Measurements from ENCODE around the gene IFRD2.
"Not testable (repeated sequence)": the region's sequence is repeated elsewhere in the genome, so short reads cannot be mapped to it uniquely, and the experiment has no call there.

Gene IFRD2

DNA sequence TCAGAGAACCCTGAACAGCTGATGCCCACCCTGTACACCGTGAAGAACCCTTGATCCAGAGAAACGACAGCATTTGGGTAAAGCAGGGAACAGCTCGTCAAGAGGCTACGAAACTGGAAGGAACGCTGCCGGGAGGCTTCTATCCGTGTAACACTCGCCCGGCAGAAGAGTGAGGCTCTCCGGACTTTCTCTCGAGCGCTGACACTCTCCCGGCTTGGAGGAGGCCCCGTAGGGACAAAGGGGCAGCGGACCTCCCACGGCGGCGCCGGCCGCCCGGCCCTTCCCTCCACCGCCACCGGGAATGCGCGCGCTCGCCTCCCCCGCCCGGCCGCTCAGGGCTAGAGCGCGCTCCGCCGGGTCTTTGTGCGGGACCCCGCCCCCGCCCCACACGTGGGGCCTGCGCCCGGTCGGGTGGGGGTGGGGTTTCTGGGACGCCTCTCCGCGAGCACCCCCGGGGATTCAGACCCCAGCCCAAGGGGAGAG, 28.7 kb upstream of the IFRD2 start:
- peak overlapping the region; percentile 89 for H3K9ac ChIP-seq (ENCODE audit: low read depth, low read length)
- peaks cover 9% of the 10 kb centered on the region for H3K36me3 ChIP-seq (ENCODE audit: insufficient read depth, low read length)
- no peaks in the 10 kb centered on the region for H3K9me3 ChIP-seq (ENCODE audit: control insufficient read depth, insufficient read depth, low read length)
- H3K4me1 ChIP-seq (ENCODE audit: insufficient read depth, low read length) = peaks cover 36% of the 10 kb centered on the region; the same call in 1 of the 2 replicates

DNA sequence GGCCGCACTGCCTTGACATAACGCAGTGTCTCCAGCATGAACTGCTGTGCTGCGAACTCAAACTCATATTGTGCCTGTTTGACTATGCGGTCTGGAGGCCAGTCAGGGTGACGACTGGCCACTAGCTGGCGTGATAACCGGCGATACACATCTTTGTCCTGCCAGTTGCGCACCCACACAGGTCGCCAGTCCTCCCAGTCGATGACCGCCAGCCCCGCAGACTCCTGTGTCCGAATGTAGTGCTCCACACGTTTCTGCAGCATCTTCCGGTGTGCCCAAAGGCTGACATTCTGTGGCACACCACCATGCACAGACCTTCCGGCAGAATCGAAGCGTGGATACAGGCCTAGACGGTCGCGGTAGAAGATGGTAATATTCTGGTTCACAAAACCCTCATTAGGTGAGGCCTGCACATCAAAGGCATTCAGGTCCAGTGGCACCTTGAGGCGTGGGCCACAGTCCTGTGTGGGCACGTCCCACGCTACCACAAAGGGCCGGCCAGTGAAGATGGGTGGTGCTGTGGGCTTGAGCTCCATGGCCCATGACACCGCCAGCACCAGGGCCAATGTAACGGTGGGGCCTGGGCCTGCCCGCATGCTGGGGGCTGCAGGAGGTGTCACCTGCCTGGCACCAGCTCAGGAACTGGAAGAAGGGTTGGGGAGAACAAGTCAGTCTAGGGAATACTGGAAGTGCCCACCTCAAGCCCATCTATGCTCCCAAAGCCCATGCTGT, 27.8 kb upstream of the IFRD2 start:
- peaks cover 36% of the 10 kb centered on the region; the same call in 1 of the 2 replicates for H3K4me1 ChIP-seq (ENCODE audit: insufficient read depth, low read length)
- H3K36me3 ChIP-seq (ENCODE audit: insufficient read depth, low read length) = peaks cover 9% of the 10 kb centered on the region
- H3K9ac ChIP-seq (ENCODE audit: low read depth, low read length) = peak overlapping the region; percentile 89
- H3K9me3 ChIP-seq (ENCODE audit: control insufficient read depth, insufficient read depth, low read length) = no peaks in the 10 kb centered on the region

DNA sequence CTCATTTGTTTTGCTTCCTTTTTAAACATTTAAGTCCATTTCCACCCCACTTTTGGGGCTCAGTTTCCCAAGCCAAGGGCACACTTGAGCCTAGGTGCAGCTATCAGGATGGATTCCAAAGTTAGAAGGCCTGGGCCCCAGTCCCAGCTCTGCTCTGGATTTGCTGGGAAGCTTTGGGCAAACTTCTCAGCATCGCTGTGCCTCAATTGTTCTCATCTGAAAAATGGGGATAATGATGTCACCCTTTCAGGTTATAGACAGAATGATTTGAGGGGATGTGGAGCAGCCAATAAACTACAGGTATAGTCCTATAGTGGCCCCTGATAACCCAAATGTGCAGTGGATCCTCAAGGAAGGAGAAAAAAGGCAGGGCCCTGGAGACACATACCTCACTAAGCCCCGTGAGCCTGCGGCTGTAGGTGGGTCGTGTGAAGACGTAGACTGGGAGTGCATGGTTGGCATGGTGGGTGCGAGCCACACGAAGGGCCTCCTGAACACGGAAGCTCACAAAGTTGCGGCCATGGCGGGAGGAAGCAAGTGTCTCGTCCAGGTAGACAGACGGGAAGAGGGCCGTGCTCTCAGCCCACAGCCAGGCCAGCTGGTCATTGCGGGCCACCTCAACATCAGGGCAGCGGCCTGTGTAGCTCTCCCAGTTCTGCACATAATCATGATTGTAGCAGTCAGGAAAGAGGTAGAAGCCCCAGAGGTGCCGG, 27.1 kb upstream of the IFRD2 start:
- peaks cover 9% of the 10 kb centered on the region for H3K36me3 ChIP-seq (ENCODE audit: insufficient read depth, low read length)
- no peak overlapping the region for H3K9ac ChIP-seq (ENCODE audit: low read depth, low read length)
- no peaks in the 10 kb centered on the region for H3K9me3 ChIP-seq (ENCODE audit: control insufficient read depth, insufficient read depth, low read length)
- H3K4me1 ChIP-seq (ENCODE audit: insufficient read depth, low read length) = peaks cover 35% of the 10 kb centered on the region; the same call in 1 of the 2 replicates

DNA sequence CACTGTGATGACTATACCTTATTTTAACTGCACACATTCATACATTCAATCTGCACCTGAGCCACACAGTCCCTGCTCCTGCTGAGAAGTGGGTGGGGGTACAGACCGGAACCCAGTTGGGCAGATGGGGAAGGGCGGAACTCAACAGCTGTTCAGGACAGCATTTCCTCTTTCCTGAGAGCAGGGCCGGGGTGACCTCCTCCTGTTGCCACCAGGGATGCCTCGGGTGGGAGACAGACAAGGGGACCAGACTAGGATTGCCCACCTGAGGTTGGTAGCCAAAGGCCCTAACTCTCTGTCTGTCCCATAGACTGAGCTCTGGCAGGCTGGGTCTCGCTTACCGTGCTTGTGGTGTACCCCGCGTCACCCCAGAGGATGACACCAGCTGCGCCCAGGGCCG, 26.4 kb upstream of the IFRD2 start:
- H3K4me1 ChIP-seq (ENCODE audit: insufficient read depth, low read length) = peaks cover 31% of the 10 kb centered on the region; the same call in 1 of the 2 replicates
- no peak overlapping the region for H3K9ac ChIP-seq (ENCODE audit: low read depth, low read length)
- no peaks in the 10 kb centered on the region for H3K9me3 ChIP-seq (ENCODE audit: control insufficient read depth, insufficient read depth, low read length)
- peaks cover 9% of the 10 kb centered on the region for H3K36me3 ChIP-seq (ENCODE audit: insufficient read depth, low read length)

DNA sequence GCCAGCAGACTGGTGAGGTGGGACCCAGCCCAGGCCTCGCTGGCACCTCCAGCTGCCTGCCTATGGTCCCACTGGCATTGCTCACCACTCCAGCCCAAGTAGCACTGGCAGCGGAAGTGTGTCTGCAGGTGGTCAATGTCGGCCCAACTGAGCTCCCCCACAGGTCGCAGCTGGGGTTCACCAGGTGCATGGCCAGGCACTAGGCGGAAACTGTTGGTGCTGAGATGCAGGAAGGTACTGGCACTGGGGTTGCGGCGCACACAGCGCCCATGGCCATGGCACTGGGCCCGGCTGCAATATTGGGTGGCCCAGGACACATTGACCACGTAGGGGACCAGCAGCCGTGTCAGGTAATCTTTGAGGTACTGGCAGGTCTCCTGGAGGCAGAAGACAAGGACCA, 25.9 kb upstream of the IFRD2 start:
- Histone ChIP-seq H3K9ac (ENCODE audit: low read depth, low read length) (no peak overlapping the region), H3K9me3 (ENCODE audit: control insufficient read depth, insufficient read depth, low read length) (no peaks in the 10 kb centered on the region), H3K4me1 (ENCODE audit: insufficient read depth, low read length) (peaks cover 28% of the 10 kb centered on the region; the same call in 1 of the 2 replicates), H3K36me3 (ENCODE audit: insufficient read depth, low read length) (peaks cover 9% of the 10 kb centered on the region)

DNA sequence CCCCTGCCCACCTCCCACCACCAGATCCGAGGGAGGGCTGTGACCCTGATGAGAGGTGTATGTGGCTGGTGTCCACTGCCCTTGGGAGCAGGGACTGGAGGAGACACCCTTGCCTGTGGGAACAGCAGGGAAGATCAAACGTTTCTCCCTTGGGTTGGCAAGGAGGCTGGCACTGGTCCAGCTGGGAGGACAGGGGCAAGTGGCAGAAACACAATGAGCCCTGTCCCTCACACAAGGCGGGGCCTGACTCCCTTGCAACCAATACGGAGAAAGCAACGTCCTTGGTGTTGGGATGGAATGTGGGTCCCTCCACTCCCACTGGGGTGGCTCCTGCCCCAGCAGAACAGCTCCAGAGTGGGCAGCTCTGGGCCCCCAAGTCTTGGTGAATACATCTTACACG, 25.1 kb upstream of the IFRD2 start:
- Histone ChIP-seq H3K4me1 (ENCODE audit: insufficient read depth, low read length) (peaks cover 23% of the 10 kb centered on the region; the same call in 1 of the 2 replicates), H3K9me3 (ENCODE audit: control insufficient read depth, insufficient read depth, low read length) (no peaks in the 10 kb centered on the region), H3K9ac (ENCODE audit: low read depth, low read length) (no peak overlapping the region), H3K36me3 (ENCODE audit: insufficient read depth, low read length) (peaks cover 9% of the 10 kb centered on the region)

DNA sequence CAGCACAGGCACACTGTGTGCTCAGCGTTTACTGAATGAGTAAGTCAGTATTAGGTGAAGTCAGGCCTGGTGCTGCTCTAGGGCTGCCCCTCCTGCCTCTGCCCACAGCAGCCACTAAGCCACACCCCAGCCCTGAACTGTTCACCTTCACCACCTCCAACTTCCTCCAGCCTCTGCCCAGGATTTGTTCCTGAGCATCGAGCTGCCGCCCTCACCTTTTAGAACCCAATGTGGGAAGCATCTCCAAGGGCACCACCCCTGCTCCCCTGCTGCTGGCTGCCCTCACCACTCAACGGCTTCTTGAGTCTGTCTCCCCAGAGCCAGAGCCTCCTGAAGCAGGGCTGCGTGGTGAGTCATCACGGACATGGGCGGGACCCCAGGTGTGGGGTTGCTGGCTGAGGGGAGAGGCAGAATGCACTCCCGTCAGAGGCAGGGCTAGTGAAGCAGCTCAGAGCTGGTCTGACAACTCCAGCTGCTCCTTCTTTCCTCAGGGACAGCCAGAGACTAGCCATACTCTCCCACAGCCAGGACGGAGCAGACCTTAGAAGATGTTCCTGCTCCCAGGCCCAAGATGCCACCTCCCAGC, 24.5 kb upstream of the IFRD2 start:
- H3K36me3 ChIP-seq (ENCODE audit: insufficient read depth, low read length) = peaks cover 9% of the 10 kb centered on the region
- H3K4me1 ChIP-seq (ENCODE audit: insufficient read depth, low read length) = peaks cover 23% of the 10 kb centered on the region; the same call in 1 of the 2 replicates
- H3K9ac ChIP-seq (ENCODE audit: low read depth, low read length) = no peak overlapping the region
- H3K9me3 ChIP-seq (ENCODE audit: control insufficient read depth, insufficient read depth, low read length) = no peaks in the 10 kb centered on the region

DNA sequence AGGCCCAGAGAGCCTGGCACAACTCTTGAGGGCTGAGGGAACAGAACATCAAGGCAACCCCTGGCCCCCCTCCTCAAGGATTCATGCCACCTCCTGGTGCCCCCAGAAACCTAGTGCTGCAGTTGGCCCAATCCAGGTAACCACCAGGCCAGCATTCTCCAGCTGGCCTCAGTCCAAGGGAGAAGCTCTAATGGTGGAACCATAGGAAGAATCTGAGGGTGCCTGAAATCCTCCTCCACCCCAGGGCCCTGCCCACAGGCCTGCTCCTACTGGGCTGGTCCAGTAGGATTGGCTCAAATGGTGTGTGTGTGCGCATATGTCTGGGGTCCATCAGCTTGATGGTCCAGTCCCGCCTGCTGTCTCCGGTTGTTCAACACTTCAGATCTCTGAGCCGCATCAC, 22.6 kb upstream of the IFRD2 start:
- H3K4me1 ChIP-seq (ENCODE audit: insufficient read depth, low read length) = peaks cover 16% of the 10 kb centered on the region; the same call in 1 of the 2 replicates
- peaks cover 9% of the 10 kb centered on the region for H3K36me3 ChIP-seq (ENCODE audit: insufficient read depth, low read length)
- no peak overlapping the region for H3K9ac ChIP-seq (ENCODE audit: low read depth, low read length)
- no peaks in the 10 kb centered on the region; the same call in 1 of the 2 replicates for H3K9me3 ChIP-seq (ENCODE audit: control insufficient read depth, insufficient read depth, low read length)

DNA sequence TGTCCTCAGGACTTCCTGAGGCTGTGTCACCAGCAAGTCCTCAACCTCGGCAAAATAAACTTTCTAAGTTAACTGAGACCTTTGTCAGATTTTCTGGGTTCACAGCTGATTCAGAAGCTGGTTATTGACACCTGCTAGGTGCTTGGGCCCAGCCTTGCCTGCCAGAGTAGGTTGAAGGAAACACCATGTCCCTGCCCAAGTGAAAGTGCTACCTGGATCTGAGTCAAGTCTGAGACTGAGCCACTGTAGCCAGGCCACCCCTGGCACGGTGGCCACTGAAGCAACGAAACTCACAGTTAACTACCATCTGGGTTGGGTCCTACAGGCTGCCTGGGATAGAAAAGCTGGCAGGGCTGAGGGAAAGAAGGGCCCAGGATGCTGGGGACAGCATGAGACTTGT, 22.1 kb upstream of the IFRD2 start:
- peaks cover 6% of the 10 kb centered on the region; the same call in 1 of the 2 replicates for H3K36me3 ChIP-seq (ENCODE audit: insufficient read depth, low read length)
- no peak overlapping the region for H3K9ac ChIP-seq (ENCODE audit: low read depth, low read length)
- no peaks in the 10 kb centered on the region; the same call in 1 of the 2 replicates for H3K9me3 ChIP-seq (ENCODE audit: control insufficient read depth, insufficient read depth, low read length)
- H3K4me1 ChIP-seq (ENCODE audit: insufficient read depth, low read length) = peaks cover 14% of the 10 kb centered on the region; the same call in 1 of the 2 replicates

DNA sequence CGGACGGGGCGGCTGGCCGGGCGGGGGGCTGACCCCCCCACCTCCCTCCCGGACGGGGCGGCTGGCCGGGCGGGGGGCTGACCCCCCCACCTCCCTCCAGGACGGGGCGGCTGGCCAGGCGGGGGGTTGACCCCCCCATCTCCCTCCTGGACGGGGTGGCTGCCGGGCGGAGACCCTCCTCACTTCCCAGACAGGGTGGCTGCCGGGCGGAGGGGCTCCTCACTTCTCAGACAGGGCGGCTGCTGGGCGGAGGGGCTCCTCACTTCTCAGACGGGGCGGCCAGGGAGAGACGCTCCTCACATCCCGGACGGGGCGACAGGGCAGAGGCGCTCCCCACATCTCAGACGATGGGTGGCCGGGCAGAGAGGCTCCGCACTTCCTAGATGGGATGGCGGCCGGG, 19.8 kb upstream of the IFRD2 start:
- not testable (repeated sequence) for H3K4me1 ChIP-seq (ENCODE audit: insufficient read depth, low read length); H3K9ac ChIP-seq (ENCODE audit: low read depth, low read length); H3K36me3 ChIP-seq (ENCODE audit: insufficient read depth, low read length); H3K9me3 ChIP-seq (ENCODE audit: control insufficient read depth, insufficient read depth, low read length)

DNA sequence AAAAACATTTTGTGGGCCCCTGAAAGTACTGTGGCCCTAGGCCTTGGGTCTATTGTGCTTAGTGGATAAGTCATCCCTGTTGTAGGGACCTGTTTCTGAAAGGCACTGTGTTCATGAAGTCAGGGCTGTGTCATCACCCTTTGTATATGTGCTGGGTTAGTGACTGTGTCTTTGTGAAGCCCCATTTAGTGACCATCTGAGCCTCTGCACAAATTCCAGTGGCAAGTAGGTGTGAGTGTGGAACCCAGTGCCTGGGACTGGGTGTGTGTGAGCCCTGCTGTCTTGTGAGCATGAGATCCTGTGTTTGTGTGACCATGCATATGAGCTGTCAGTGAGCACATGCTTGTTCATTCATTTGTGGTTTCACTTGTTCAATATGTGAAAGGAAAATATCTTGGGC, 12.4 kb upstream of the IFRD2 start:
- peaks cover 11% of the 10 kb centered on the region for H3K4me1 ChIP-seq (ENCODE audit: insufficient read depth, low read length)
- H3K9ac ChIP-seq (ENCODE audit: low read depth, low read length) = no peak overlapping the region
- H3K9me3 ChIP-seq (ENCODE audit: control insufficient read depth, insufficient read depth, low read length) = peaks cover 5% of the 10 kb centered on the region; the same call in 1 of the 2 replicates
- no peaks in the 10 kb centered on the region for H3K36me3 ChIP-seq (ENCODE audit: insufficient read depth, low read length)

DNA sequence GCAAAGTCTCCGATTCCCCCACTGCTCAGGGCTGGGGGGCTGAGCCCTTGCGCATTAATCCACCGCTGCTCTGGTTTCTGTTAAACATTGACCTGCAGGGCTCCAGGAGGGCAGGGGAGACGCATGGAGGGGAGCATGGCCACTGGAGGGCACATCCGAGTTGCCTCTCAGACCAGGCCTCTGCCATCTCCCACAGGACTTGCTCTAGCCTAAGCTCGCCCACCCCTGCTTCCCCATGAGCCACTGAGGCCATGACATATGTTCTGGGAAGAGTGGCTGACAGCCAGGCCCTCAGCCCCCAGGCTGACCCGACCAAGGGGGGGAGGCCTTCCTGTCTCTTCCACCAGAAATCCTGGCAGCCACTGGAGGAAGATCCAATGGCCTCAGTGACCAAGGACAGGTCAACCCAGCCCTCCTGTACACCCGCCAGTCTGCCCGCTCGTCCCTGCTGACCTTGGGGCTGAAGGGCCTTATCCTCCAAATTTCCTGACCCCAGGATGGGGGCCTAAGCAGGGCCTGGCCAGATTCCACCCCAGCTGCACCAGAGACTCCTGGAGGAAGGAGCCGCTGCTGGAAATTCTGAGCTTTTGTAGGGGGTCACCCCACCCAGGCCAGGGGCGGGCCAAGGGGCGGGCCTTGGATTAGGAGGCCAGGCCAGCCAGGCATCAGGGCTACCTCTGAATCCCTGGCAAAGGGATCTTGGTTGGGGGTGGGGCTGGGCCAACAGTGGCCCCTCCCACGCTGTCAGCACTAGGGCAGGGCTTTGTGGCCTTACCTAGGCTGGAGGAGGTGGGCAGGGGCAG, 11.0 kb upstream of the IFRD2 start, which contains the start of gene HYAL1:
Gene HYAL1 (minus strand): TSS at position 562 of the 803 bp plus-strand sequence. CDS start 618 bp downstream, outside the sequence.
- peaks cover 11% of the 10 kb centered on the region for H3K4me1 ChIP-seq (ENCODE audit: insufficient read depth, low read length)
- no peaks in the 10 kb centered on the region for H3K36me3 ChIP-seq (ENCODE audit: insufficient read depth, low read length)
- H3K9me3 ChIP-seq (ENCODE audit: control insufficient read depth, insufficient read depth, low read length) = peaks cover 5% of the 10 kb centered on the region; the same call in 1 of the 2 replicates
- H3K9ac ChIP-seq (ENCODE audit: low read depth, low read length) = 0 out of 2 replicates have a peak within 1 kb of the TSS, but pooled peaks have one; percentile 19

DNA sequence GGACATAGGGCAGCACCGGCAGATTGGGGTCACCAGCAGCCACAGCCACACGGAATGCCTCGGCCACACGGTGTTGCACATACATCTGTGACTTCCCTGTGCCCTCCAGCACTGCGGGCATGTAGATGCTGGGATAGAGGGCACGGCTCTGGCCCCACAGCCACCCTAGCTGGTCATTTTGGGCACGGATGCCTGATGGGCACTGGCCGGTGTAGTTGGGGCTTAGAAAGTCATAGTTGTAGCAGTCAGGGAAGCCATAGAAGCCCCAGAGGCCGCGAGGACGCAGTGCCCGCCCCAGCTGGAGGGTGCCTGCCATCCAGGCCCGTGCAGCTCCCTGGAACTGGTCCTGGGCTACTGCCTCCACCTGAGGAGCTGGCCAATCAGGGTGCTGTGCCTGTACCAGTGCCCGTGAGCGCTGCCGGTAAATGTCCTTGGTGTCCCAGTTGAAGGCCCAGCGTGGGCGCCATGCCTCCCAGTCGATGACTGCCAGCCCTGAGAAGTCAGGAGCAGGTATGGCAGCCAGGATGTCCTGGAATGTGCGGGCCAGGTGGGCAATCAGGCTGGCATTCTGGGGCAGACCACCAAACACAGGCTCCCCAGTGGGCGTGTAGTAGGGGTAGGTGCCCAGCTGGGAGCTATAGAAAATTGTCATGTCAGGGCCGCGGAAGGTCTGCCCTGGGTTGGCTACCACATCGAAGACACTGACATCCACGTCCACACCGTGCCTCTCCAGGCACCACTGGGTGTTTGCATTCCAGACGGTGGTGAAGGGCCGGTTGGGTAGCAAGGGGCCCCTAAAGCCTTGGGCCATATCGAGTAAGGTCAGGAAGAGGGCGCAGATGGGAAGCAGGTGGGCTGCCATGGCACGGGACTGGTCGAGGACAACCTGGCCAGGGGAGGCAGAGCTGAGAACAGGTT, 10.1 kb upstream of the IFRD2 start:
- Histone ChIP-seq H3K36me3 (ENCODE audit: insufficient read depth, low read length) (no peaks in the 10 kb centered on the region), H3K9me3 (ENCODE audit: control insufficient read depth, insufficient read depth, low read length) (peaks cover 5% of the 10 kb centered on the region; the same call in 1 of the 2 replicates), H3K9ac (ENCODE audit: low read depth, low read length) (no peak overlapping the region), H3K4me1 (ENCODE audit: insufficient read depth, low read length) (peaks cover 11% of the 10 kb centered on the region)

Data from ES-I3 (cell line).